HG03565 (cell line): ENCODE data around the gene CKAP4.

Experiments used
- ATAC-seq: cut with Tn5 transposase; IDR thresholded peaks from one replicate; pipeline ENCODE4 v1.9.1; 2021; ENCODE audit warnings: mild to moderate bottlenecking, moderate library complexity; ENCODE audit not compliant: unreplicated experiment

The CKAP4 gene

DNA sequence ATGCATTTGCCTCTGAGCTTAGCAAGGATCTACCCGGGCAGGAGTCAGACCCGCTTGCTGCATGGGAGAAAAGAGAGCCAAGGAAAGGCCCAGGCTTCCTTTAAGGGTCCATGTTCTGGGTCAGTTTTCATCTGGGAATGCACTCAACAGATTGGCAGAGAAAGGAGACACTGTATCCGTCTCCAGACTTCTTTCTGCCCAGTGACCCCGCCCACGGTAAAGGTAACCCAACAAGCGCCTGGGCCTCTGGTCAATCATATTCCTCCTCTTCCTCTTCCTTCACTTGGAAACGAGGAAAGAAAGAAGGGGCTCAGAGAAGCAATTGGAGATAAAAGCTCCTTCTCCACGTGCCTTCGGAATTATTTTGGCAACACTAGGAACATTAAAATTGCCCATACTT lies 27.6 kb upstream of the CKAP4 start:
- no peak for ATAC-seq

- no peak for ATAC-seq
These were observed 26.8 kb upstream of the CKAP4 start for GRCh38 chr12:106274575-106275121.

GRCh38 chr12:106274012-106274411 lies 26.2 kb upstream of the CKAP4 start:
- no peak for ATAC-seq

DNA sequence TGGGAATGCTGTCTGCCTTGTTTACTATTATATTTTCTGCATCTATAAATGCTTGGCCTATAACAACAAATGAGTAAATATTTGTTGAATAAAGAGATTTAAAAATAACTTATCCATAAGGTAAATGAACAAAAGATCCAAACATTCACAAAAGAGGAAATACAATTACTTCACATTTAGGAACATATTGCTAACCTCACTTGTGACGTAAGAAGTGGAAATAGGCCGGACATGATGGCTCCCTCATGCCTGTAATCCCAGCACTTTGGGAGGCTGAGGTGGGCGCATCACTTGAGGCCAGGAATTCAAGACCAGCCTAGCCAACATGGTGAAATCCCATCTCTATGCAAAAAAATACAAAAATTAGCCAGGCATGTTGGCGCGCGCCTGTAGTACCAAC lies 25.7 kb upstream of the CKAP4 start:
- ATAC-seq, result no peak

- no peak for ATAC-seq
These were observed 24.0 kb upstream of the CKAP4 start for GRCh38 chr12:106271575-106272505.

DNA sequence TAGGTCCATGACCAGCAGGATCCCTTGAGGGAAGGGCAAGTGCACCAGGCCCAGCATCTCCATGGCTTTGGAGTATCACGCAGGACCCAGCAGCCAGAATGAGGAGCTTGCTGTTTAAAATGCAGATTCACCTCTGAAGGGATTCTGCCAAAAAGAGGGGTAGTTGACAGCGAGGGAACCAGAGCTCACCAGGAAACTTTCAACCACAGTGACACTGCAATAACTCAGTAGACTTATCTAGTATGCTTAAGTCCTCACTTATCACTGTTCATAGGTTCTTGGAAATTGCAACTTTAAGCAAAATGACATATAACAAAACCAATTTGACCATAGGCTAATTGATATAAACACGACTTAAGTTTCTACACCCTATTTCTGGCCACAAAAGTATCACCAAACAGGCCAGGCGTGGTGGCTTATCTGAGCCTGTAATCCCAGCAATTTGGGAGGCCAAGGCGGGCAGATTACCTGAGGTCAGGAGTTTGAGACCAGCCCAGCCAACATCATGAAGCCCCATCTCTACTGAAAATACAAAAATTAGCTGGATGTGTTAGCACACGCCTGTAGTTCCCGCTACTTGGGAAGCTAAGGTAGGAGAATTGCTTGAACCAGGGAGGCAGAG lies 21.4 kb upstream of the CKAP4 start:
- no peak for ATAC-seq

DNA sequence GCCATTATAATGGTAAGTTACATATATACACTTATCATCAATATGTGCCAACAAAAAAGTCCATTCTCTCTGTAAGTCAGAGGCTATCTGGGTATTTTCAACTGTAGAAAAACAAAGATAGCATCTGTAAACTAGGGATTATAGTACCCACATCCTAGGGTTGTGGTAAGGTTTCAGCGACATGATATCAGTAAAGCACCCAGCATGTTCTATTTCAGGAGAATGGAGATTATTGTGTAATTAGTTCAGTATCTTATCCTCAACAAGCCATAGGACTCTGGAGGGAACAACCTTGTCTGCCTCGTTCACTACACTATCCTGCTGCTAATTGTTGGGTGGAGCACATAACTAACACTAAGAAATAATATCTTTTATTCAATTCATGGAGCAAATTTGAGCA lies 19.7 kb upstream of the CKAP4 start:
- no peak for ATAC-seq

GRCh38 chr12:106265116-106265515 lies 17.3 kb upstream of the CKAP4 start:
- no peak for ATAC-seq

- no peak for ATAC-seq
These were observed 11.1 kb upstream of the CKAP4 start for GRCh38 chr12:106258935-106259334.

DNA sequence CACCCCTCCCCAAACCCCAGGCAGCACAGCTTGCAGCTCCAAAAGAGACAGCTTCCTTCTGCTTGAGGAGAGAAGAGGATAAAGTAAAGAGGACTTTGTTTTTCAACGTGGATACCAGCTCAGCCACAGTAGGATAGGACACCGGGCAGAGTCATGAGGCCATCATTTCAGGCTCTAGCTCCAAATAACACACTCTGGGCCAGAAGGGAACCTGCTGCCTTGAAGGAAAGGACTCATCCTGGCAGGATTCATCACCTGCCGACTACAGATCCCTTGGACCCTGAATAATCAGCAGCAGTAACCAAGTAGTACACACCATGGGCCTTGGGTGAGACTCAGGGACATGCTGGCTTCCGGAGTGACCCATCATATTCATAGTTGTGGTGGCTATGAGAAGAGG lies 10.4 kb upstream of the CKAP4 start:
- no peak for ATAC-seq

- ATAC-seq, result no peak
These were observed 8.7 kb upstream of the CKAP4 start for GRCh38 chr12:106256524-106256923.

GRCh38 chr12:106255952-106256351 lies 8.1 kb upstream of the CKAP4 start:
- no peak for ATAC-seq

DNA sequence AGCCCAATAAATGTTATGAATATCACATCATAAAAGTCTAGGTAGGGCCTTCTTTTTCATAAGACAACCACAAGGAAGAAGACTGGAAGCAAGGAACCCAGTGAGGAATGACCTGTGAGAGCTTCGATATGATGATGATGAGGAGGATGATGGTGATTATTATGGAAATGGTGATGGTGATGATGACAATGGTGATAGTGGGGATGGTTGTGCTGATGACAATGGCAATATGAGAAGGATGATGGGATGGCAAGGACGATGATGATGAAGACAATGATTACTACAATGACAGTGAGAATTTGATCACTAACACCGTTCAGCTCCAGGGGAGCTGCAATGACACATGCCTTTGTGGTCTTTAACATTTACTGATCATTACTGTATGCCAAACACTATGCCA lies 7.7 kb upstream of the CKAP4 start:
- no peak for ATAC-seq

DNA sequence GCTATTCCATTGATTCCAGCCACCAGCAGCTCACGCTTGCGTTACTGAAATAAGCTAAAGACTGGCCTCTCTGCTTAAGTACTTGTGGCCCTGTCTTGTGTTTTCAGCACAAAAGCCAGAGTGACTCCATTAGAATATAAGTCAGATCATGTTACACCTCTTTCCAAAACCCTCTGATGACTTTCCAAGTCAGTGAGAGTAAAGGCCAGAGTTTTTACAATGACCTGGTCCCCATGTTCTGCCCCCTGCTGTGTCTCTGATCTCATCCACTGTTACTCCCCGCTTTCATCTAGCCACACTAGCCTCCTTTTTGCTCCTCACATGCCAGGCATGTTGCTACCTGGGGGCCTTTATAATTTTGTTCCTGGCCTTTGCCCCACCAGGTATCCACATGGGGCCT lies 6.9 kb upstream of the CKAP4 start:
- ATAC-seq, result no peak

DNA sequence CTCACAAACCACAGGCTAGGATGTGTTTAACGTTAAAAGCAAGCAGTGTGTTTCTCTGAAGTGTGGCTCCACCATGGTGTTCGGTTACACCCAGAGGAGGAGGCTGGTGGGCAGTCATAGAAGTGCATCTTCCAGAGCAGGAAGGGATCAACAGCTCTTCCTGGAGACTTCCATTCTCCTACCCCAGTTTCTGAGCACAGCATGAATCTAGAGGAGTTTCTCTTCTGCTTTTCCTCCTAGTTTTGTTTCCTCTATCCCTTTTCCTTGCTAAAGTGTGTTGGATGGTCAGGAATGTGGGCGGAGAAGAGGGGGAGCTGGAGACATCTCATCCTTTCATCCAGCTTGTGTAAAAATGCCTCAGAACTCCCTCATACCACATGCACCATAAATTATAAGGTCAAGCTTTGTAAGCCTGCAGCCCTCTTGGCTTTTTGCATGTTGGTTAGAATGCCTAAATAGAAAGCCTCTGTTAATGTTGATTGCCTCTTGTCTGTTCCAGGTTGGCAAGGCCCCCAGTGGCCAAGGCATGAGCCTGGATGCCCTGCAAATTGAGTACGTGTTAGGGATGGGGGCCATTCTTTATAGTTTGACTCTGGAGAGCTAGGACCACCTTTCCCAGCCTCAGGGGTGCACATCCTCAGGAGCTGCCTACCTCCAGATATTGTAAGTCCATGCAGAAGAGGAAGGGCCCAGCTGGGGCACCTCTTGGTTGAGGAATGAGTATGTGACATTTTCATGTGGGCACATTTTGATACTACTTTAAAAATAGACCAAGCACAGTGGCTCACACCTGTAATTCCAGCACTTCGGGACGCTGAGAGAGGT lies 4.0 kb upstream of the CKAP4 start:
- no peak for ATAC-seq

DNA sequence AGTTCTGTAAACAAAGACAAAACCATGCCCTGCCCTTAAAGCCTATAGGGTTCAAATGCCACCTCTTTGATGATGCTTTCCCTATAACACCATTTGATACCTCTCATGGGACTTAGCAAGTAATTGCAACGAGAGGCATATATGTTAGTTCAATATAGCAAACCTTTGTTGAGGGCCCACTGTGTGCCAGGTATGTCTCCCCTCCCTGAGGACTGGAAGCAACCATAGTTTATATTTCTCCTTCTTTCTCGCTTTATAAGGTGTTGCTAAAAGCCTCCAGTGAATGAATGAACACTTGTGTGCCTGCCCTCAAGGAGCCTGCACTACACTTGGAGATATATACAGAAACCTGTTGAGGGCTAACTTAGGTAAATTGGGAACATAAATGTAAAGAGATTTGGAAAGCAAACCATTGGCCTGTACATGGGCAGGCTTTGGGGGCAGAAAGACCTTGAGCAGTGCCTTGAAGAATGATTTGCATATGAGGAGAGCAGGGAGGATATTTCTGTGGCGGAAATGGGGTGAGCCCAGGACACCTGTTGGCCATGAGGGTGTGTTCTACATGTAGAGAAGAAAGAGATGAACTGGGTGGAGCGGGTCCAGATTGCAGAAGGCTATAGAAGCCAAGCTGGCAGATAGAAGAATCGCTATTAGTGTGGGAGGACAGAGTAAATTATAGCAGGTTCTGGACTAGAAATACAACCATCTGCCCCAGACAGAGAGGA lies 1.8 kb upstream of the CKAP4 start:
- peak; percentile 64 for ATAC-seq

DNA sequence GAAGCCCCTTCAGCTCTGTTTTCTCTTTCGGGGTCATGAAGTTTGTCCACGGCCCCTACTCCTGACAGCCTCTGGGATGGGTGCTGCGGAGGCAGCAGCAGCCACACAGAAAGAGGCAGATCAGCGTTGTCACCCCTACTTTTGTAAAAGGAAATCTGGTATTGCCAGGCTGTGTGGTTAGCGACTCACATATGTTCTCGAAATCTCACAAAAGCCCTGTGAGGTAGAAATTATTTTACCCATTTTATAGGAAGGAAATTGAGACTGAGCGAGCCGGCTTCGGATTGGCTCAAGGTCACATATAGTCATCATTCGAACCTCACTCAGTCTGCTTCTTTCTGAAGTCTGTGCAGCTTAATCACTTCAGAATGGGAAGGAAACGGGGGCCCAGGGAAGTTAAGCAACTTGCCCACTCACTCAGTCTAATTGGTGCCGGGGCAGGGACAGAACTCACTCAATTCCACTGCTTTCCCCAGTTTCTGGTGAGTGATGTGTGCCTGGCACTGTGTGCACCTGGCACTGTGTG lies 1.1 kb upstream of the CKAP4 start:
- no peak for ATAC-seq

- no peak for ATAC-seq
These were observed 559 bp upstream of the CKAP4 start for GRCh38 chr12:106248312-106248845.

DNA sequence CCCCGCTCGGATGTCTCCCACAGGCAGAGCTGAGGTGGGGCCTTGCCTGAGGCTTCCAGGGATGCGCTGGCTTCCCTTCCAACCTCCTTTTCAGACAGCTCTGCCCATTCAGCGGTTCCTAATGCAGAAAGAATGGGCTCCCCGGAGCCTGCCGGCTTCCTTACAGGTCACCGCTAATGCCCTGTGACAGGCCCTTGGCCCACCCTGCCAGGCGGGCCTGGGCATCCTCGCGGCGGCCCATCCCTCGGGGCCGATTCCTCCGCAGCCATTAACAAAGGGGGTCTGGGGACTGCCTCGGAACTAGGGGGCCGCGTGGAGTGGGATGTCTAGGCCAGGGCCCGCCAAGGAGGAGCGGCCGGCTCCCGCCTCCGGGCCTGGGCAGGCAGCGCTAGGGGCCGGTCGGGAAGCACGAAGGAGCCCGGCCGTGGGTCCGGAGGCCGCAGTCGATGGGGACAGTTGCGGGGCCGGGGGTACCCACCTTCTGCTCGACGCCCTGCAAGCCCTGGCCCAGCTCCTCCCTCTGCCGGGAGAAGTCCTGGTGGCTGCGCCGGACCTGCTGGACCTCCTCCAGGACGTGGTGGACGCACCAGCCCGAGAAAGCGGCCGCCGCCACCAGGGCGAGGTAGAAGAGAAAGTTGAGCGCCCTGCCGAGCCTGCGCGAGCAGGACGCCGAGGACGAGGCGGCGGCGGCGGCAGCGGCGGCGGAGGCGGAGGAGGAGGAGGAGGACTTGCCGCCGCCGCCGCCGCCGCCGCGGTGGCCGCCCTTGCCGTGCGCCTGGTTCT lies 738 bp downstream of the CKAP4 start:
- ATAC-seq, result peak; percentile 9
